OCI-M2 (cell line): ENCODE data around the gene DUSP5.
"Not testable (repeated sequence)": the region's sequence is repeated elsewhere in the genome, so short reads cannot be mapped to it uniquely, and the experiment has no call there.

Experiments
- DNase-seq: peaks from one replicate; lab custom pipeline; 2025; ENCODE audit not compliant: unreplicated experiment; lab: John Stamatoyannopoulos, UW

DUSP5 gene

DNA sequence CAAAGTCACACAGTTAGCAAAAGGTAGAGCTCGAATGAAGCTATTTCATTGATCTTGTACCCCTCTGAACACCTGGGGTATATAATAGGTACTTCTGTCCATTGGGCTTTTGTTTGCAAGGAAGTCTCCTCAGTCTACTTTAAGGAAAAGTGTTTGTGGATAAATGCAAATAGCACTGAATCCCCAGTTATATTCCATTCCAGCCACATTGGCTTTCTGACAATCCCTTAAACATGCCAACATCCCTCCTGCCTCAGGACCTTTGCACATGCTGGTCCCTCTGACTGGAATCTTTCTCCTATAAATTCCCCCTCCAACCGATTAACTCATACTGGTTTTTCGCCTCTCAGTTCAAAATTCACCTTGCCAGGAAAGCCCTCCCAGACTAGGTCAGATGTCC, 17.1 kb downstream of the DUSP5 start:
- DNase-seq: no peak

DNA sequence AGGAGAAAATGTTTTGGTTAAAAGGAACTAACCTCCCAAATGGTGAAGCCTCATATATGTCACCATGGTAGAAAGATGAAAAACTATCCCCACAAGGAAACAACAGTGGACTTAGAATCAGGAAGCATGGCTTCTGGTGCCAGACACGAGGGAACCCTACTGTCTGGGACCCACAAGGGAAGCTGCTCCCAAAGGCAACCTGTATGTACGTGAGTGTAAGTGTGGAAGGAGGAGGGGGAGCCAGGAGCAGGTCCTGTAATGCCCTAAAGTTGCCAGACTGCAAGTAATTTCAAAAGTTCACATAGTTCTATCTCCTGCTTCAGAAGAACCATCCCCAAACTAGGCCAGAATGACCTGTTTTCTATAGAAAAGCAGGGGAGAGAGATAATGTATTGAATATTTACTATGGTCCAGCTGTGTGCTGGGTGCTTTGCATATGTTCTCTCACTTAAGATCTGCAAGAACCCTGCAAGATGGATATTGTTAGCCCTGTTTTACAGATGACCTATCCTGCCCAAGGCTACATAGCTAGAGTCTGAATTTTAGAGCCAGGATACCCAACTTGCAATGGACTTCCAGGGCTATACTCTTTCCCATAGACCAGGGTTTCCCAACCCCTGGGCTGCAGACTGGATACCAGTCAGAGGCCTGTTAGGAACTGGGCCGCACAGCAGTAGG, 19.2 kb downstream of the DUSP5 start:
- DNase-seq: no peak

DNA sequence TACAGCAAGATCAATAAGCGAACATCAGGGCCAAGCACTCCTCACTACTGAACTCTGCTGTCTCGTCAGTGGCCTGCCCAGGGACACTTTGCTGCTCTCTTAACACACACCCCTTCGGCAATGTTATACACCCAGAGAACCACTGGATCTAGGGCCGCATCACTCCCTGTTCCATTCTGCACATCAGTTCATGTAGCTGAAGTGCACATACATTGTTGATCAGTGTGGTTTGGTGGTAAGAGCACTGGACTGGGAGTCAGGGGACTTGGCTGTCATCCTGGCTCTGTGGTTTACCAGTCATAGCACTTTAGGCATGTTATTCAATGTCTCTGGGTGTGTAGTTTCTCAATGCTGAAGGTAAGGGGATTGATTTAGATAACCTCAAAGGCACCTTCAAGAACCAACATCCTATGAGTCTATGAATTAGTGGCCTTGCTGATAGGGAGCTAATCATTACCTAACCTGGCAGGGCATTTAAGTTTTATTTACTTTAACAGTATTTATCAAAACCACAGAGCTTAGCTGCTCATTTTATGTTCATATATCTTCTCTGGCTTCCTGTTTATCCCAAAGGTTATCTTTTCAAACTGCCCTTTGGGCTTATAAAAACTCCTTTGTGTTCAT, 24.8 kb downstream of the DUSP5 start:
- no peak for DNase-seq

DNA sequence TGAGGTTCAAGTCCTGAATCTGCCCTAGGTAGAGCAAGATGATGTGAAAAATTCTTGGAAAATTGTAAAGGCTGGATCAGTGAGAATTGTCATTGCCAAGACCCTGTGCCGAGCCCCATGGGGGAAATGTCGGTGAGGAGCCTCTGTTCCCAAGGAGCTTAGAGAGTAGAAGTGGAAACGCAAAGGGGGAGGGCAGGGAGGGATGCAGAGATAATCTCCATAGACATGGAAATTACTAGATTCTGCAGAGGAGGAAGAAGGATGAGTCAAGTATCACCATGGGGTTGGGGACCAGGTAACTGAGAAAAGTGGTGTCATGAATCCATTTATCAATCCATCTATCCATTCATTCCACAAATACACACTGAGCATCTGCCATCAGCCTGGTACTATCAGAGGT, 26.0 kb downstream of the DUSP5 start:
- no peak for DNase-seq

DNA sequence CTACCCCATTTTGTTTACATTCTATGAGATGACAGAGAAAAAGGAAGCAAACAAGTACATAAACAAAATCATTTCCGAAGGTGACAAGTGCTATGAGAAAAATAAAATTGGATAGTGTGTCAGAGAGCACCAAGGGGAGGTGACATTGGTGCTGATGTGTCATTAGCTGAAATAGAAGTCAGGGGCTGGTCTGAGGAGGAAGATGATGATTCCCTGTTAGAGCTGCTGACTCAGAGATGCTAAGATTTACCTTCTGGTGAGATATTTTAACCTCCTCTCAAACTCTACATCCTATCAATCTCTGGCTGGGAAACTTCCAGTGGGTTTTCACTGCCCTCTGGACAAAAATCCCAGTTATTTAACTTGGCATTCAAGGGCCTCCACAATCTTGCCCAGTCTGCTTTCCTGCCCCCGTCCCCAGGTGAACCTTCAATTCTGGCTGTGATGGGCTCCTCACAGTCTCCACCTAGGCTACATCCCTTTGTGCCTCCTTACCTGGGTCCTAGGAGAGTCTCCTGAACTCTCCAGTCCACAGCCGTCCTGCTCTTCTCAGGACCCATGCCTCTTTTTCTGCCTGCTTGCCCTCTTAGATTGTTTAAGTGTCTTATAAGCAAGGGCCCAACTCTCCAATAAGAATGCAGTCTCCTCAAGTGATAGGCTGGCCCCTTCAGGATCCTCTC, 26.6 kb downstream of the DUSP5 start:
- DNase-seq: no peak

DNA sequence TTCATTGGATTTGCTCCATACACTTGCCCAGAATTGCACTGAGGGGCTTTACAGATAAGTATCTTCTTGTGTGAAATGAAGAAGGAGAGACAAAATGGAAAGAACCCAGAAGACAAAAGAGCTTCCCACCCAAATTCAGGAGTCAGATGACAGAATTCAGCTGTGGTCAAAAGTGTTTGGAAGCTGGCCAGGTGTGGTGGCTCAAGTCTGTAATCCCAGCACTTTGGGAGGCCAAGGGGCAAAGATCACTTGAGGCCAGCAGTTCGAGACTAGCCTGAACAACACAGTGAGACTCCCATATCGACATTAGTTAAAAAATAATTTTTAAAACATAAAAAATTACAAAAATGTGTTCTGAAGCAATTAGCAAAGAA, 27.1 kb downstream of the DUSP5 start:
- no peak for DNase-seq

DNA sequence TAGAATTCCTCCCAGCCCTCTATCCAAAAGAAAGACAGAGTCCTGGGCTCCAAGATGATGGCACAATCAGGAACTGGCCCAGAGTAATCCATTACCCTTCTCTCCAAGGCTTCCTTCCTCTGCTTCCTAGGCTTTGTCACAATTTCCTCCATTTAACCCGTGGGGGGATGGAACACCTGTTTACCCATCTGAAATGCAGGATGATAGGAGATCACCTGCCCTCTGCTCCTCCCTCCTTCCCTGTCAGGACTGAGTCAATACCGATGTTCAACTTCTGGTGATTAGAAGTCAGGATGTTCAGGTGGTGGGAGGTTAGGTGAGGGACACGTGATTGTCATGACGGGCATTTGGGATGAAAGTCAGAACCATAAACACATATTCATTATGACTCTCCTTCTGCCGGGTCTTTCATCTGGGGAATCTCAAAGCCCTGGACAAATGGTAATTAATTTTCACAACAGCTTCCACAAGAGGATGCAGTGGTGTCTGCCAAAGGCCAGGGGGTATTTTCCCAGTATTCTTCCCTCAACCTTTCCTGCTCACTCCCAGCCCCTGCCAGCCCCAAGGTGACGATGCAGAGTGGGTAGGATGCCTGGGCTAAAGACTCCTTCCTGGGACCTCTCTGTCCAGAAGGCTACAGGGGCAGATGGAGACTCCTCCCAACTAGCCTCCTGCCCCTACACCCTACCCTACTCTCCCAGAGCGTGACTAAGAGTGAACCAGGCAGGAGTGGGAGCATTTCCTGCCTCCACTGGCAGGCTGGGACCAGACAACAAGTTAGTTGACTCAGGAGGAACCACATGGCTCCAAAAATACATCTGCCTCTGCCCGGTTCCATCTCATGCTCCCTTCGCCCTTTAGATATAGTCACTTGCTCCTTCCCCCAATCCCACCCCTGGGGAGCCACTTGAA, 27.9 kb downstream of the DUSP5 start:
- DNase-seq: no peak

DNA sequence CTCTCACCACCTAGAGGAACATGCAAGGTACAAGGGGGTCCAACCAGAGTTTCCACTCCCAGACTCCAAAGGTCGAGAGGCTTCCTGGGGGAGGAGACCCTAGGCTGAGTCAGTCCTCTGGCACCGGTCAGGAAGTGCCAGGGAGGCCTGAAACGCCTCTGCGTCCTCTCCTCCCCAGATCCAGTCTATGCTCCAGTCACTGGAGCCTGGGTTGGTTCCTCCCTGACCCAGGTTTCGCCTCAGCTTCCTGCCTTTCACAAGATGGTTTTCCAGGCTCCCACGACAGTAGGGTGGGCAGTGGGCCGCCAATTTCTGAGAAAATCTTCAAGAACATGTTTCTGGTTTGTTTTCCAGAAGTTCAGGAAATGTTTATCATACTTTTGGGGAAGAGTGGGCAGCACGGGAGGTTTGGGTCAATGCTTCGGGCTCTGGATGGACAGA, 30.0 kb downstream of the DUSP5 start:
- no peak for DNase-seq

DNA sequence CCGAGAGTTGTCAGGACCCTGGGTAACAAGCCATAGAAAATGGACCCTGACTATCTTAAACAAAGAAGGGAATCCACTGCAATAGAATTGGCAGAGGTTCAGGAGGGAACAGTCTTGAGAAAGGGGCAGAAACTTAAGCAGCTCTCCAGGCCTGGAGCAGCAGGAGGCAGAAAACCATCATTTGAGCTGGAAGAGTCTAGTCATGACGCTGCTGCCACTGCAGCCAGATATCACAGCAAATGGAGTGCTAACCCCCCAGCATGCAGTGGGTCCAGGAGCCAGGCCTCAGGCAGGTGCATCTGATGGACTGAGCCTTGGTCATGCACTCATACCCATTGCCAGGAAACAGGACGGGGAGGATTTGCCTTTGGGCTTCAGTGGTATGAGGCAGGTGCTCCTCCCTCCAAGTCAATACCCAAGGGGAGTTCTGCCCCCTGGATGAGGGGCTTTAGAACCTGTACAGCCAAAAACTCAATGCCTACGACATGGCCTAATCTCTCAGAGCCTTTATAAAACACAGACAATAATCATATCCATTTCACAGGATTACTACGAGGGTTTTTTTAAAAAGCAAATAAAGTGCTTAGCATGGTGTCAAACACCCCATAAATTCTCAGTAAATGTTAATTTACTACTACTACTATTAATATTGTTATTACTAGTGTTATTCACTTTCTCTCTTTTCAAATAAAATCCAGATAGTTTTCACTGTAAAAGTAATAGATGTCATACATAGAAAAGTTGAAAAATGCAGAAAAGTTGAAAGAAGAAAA, 30.7 kb downstream of the DUSP5 start:
- DNase-seq: no peak

DNA sequence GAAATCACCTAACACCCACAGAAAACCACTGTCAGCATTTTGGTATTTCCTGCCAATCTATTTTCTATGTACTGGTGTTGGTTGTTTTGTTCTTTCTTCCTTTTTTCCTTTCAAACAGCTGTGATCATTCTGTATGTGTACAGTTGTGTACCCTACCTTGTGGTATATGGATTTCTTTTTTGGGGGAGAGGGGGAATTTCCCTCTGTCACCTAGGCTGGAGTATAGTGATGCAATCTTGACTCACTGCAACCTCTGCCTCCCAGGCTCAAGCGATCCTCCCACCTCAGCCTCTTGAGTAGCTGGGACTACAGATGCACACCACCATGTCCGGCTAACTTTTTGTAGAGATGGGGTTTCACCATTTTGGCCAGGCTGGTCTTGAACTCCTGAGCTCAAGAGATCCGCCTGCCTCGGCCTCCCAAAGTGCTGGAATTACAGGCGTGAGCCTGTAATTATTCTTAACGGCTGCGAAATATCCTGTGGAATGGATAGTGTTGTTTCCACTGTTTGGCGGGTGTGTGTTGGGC, 31.4 kb downstream of the DUSP5 start:
- not testable (repeated sequence) for DNase-seq

DNA sequence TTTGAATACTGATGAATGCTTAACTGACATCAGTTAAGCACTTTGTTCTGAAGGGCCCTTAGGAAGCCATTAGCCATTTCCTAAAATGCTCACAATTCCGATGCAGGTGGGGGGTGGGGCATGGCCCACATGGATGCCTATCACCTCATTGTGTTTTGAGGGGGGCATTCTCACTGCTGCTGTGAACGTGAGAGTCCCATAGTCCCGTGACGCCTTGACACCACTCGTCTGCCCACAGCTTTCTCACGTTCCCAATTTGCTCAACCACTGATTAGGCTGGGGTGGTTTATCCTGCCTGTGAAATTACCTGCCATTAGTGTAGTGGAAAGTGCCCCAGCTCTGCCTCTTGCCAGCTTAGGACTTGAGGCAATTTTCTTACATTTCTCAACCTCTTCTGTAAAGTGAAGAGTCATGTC, 31.9 kb downstream of the DUSP5 start:
- DNase-seq: no peak

DNA sequence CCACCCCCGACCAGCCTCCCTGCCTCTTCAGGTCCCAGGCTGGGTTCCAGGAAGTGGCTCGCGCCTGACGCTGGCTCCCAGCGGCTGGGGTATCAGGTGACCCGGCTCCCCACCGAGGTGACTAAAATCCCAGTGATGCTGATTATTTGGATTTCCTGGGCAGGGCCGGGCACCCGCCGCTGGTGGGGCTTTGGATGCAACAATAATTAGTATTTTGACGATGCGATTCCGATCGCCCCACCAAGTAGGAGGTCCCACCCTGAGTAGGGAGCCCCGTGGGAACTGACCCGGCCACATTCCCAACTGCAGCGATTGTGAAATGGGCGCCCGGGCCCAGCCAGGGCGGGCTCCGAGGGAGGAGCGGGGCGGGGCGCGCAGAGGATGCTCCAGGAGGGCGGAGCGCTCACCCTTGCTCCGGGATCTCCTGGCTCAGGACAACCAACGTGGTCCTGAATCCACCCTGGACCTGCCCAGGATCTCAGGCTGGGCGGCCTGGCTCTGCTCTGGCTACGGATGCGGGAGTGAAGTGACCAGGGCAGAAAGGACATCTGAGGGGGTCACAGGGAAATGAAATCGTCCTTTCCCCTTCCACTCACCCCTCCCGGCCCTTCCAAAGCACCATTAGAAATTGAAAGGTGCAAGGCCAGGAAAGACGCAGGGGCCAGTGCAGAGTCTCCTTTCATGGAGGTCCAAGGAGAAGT, 32.6 kb downstream of the DUSP5 start:
- no peak for DNase-seq

DNA sequence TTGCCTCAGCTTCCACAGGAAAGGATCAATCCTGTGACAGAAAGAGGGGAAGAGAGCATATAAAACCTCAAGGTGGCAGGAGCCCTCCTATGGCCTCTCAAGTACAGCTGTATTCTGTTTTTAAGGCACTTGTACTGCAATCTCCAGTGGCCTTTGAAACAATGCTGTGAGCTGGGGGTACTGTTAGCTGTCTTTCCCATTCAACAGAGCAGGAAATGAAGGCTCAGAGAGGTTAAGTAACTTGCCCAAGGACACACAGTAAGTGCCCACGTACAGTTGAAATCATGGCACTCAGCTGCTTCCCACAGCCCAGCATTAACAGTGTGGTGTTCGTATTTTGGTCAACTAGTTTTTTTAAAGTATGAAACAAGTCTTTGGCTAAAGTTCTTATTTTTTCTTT, 34.0 kb downstream of the DUSP5 start:
- no peak for DNase-seq

DNA sequence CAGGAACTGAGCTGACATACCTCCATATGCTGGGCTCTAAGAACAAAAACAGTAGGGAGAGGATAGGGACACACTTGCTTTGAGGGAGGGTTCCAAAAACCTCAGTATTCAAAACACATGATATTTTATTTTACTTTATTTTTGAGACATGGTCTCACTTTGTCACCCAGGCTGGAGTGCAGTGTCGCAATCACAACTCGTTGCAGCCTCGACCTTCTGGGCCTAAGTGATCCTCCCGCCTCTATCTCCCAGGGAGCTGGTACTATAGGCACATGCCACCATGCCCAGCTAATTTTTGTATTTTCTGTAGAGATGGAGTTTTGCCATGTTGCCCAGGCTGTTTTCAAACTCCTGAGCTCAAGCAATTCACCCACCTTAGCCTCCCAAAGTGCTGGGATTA, 34.9 kb downstream of the DUSP5 start:
- not testable (repeated sequence) for DNase-seq

DNA sequence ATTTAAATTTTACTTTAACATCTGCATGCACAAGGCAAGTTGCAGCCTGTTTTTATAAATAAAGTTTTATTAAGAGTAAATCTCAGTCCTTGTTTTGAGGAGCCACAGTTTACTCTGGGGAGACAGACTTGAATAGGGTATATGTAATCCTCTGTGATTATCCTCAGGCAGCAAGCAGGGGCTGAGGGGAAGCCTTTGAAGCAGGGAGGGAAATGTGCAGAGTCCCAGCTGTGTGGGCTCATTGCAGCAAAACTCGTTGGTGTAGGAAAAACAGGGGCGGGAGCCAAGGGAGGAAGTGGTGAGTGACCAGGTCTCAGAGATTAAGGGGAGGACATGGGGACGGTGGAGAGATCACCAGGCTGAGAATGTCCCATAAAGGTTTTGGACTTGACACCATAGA, 35.4 kb downstream of the DUSP5 start:
- DNase-seq: no peak

DNA sequence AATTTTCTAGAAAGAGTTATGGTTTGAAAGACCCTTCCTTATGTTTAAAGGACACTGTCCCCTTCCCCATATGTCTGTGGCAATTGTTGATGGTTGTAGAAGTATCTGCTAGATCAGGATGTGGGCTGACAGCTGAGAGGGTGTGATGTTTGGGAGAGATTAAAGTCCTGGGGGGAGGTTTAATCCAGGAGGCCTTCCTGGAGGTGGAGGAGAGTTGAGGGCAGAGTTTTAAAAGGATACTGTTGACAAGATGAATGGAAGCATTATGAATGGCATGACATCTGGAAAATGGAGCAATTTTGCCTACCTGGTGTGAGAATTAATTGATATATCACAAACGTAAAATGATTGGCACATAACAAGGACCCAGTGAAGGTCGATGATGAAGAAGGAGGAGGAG, 36.9 kb downstream of the DUSP5 start:
- DNase-seq: no peak

DNA sequence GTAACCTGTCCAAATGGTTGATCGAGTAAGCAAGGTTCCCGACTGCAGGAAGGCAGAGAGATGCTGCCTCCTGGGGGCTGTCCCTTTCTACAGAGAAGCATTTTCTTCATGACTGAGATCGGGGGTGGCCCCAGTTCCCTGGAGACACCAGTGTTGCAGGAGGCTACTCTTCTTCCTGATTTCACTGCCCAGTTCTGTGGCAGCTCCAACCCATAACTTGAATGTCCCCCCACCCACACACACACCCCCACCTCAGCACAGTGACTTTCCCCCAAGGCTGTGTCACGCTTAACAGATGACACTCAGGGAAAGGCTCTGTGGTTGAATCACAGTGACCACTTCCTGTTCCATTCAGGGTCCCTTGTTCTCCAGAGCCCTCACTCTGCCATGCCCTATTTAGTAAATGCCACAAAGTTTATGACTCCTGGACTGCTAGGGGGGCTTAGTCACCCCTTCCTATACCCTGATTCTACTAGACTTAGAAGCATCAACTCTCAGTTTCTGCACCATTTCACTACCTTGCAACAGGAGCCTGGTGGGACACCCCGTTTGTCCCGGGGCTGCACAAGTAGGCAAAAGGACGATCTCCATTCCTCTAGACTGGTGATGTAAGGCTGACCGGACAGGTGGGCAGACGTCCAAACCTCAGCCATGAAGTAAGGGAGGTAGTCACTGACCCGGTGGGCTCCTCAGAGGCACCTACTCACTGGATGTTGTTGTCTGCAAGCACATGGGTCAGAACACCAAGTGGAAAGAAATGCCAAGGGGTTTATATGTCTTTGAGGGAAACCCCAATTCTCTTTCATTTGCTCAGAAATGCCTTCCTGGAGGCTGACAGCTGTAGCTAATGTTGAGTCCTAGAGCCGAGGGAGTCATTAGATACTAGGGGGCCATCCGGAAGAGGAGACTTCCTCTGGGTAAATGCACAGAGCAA, 38.5 kb downstream of the DUSP5 start:
- DNase-seq: no peak

DNA sequence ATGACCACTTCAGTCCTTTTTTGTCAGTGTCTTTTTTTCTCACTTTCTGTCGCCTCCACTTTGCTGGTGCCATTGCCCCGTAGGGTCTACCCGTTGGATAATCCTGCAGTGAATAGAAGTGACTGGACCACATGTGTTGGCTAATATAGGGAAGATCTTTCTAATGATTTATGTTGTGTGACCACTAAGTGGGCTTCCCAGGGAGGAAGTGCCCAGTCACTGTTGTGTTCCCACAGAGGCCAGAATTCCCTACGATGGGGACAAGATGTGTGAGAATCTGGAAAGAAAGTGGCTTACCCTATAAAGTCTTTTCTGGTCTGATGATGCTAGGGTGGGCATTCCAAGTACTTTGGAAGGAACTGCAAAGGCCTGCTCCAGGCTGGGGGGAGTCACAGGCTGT, 41.4 kb downstream of the DUSP5 start:
- no peak for DNase-seq

DNA sequence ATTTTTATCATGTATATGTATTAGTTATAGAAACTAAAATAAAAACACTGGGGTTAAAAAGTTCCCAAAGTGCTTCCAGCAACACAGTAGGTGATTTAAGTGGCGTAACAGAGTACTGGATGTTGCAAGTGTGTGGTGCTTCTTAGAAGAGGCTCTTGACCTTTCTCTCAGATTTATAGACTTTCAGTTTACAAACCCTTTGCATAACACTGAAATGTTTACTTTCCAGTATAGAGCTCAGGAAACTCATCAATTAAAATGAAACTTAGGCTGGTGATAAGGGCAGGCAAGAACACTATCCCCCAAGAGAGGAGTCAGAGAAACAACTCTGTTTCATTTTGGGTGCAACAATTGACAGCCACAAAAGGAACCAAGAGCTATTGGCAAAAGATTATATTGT, 42.3 kb downstream of the DUSP5 start:
- no peak for DNase-seq
